H1 (cell line): Measurements from ENCODE around the gene LRP8. TPM values are rescaled to one million over a fixed set of nuclear protein-coding genes. Genes with fewer than 3 reads are reported as not detected.

ENCODE experiments used
- CTCF ChIA-PET: fragments of 300-600 bp; sonication (Branson Sonifier 250); formaldehyde crosslinking; loops from one replicate; lab custom pipeline; 2021; ENCODE audit not compliant: partially characterized antibody; lab: Charles Lee
- POLR2A ChIA-PET: fragments of 300-600 bp; sonication (Branson Sonifier 250); formaldehyde crosslinking; loops from one replicate; lab custom pipeline; 2021; ENCODE audit warnings: inconsistent platforms; ENCODE audit not compliant: partially characterized antibody; lab: Charles Lee
- DNase-seq, 2 experiments: peaks; one replicate each; pipeline versions ENCODE4 v3.0.0 to v3.0.0-alpha.2; 2010 to 2022; ENCODE audit warnings: low spot score in 2 of 2, low read depth in 1 of 2, mixed read lengths in 1 of 2
- FAIRE-seq: peaks from 2 replicates; lab custom pipeline; 2011; peaks lifted over from hg19 to GRCh38; lab: Jason Lieb, UNC
- H2AFZ ChIP-seq: 2 replicates; pipeline ENCODE4 v1.8.1; 2012; ENCODE audit warnings: low read length, inconsistent platforms
- H2AK5ac ChIP-seq: 2 replicates; pipeline ENCODE4 v1.6.1; 2013; ENCODE audit warnings: low read depth, low read length
- H2BK120ac ChIP-seq: replicated peaks from 2 replicates; pipeline ENCODE3; 2013; ENCODE audit warnings: low read depth, low read length, inconsistent platforms
- H2BK12ac ChIP-seq: 2 replicates; pipeline ENCODE4 v1.6.1; 2013; ENCODE audit warnings: low read depth, low read length
- H2BK15ac ChIP-seq: 2 replicates; pipeline ENCODE4 v1.6.1; 2013; ENCODE audit warnings: low read length
- H2BK20ac ChIP-seq: 2 replicates; pipeline ENCODE4 v1.6.1; 2013; ENCODE audit warnings: low read length
- H2BK5ac ChIP-seq: 2 replicates; pipeline ENCODE4 v1.6.1; 2013; ENCODE audit warnings: low read depth, low read length
- H3K14ac ChIP-seq: 2 replicates; pipeline ENCODE4 v1.6.1; 2013; ENCODE audit warnings: inconsistent platforms; ENCODE audit not compliant: insufficient read length
- H3K18ac ChIP-seq: 2 replicates; pipeline ENCODE4 v1.6.1; 2013; ENCODE audit warnings: low read length; ENCODE audit errors: extremely low read depth
- H3K23ac ChIP-seq: 2 replicates; pipeline ENCODE4 v1.6.1; 2013; ENCODE audit warnings: inconsistent platforms; ENCODE audit not compliant: insufficient read length
- H3K23me2 ChIP-seq: 2 replicates; pipeline ENCODE4 v1.6.1; 2013; ENCODE audit warnings: low read depth, low read length
- H3K27ac ChIP-seq: 2 replicates; pipeline ENCODE4 v1.6.1; 2011; ENCODE audit warnings: low read depth, low read length, inconsistent platforms
- H3K27me3 ChIP-seq, 4 experiments: replicated peaks in 1 of 4; 1 replicate in 1 of 4; 2 replicates in 3 of 4; pipeline versions ENCODE4 v1.6.1 to v1.8.1; 2011 to 2013; ENCODE audit warnings: low read length in 3 of 4, mild to moderate bottlenecking in 3 of 4, inconsistent platforms in 2 of 4, mixed read lengths in 2 of 4, moderate library complexity in 1 of 4; ENCODE audit not compliant: control insufficient read depth in 3 of 4, insufficient read depth in 3 of 4; ENCODE audit errors: extremely low read depth in 1 of 4
- H3K36me3 ChIP-seq, 4 experiments: 2 replicates each; pipeline versions ENCODE4 v1.6.1 to v1.8.1; 2011 to 2013; ENCODE audit warnings: mild to moderate bottlenecking in 4 of 4, low read length in 3 of 4, moderate library complexity in 2 of 4, control low read depth in 1 of 4, inconsistent platforms in 1 of 4; ENCODE audit not compliant: insufficient read depth in 4 of 4, control insufficient read depth in 2 of 4
- H3K4ac ChIP-seq: replicated peaks from 2 replicates; pipeline ENCODE3; 2013; ENCODE audit warnings: low read length, low read depth, mixed read lengths, inconsistent platforms; ENCODE audit not compliant: insufficient read length
- H3K4me1 ChIP-seq, 4 experiments: replicated peaks in 1 of 4; 1 replicate in 1 of 4; 2 replicates in 3 of 4; pipeline versions ENCODE4 v1.6.1 to v1.8.1; 2011 to 2013; ENCODE audit warnings: low read length in 3 of 4, inconsistent platforms in 2 of 4, mixed read lengths in 1 of 4; ENCODE audit not compliant: insufficient read depth in 4 of 4, control insufficient read depth in 3 of 4
- H3K4me2 ChIP-seq, 2 experiments: 2 replicates each; pipeline versions ENCODE4 v1.6.1 to v1.8.1; 2011 to 2013; ENCODE audit warnings: low read depth in 2 of 2, low read length in 2 of 2, control low read depth in 1 of 2, inconsistent platforms in 1 of 2, mild to moderate bottlenecking in 1 of 2; ENCODE audit not compliant: insufficient read depth in 1 of 2
- H3K4me3 ChIP-seq, 4 experiments: fragments of 200-600, 300-600 bp in 1 of 4; sonication (generic), shearing (Covaris generic), sonication (Bioruptor Twin) in 1 of 4; 2 replicates each; pipeline versions ENCODE4 v1.5.1 to v1.8.1; 2011 to 2016; ENCODE audit warnings: low read length in 4 of 4, low read depth in 3 of 4, control low read depth in 2 of 4, inconsistent platforms in 2 of 4, mild to moderate bottlenecking in 2 of 4, mixed read lengths in 1 of 4, moderate library complexity in 1 of 4; ENCODE audit not compliant: insufficient read depth in 2 of 4; ENCODE audit errors: extremely low read depth in 1 of 4
- H3K56ac ChIP-seq: replicated peaks from 2 replicates; pipeline ENCODE3; 2013; ENCODE audit warnings: low read depth, mild to moderate bottlenecking, mixed read lengths, low read length, inconsistent platforms; ENCODE audit not compliant: insufficient read length
- H3K79me1 ChIP-seq: 2 replicates; pipeline ENCODE4 v1.6.1; 2013; ENCODE audit warnings: low read depth, low read length, control low read depth
- H3K79me2 ChIP-seq, 2 experiments: 2 replicates each; pipeline versions ENCODE4 v1.6.1 to v1.8.1; 2012 to 2013; ENCODE audit warnings: low read length in 2 of 2, mild to moderate bottlenecking in 2 of 2, inconsistent platforms in 1 of 2; ENCODE audit not compliant: insufficient read depth in 2 of 2, control insufficient read depth in 1 of 2
- H3K9ac ChIP-seq, 4 experiments: replicated peaks in 1 of 4; 1 replicate in 1 of 4; 2 replicates in 3 of 4; pipeline versions ENCODE4 v1.6.1 to v1.8.1; 2011 to 2013; ENCODE audit warnings: low read depth in 3 of 4, low read length in 3 of 4, control low read depth in 2 of 4, mild to moderate bottlenecking in 2 of 4, moderate library complexity in 2 of 4, inconsistent platforms in 1 of 4; ENCODE audit errors: extremely low read depth in 1 of 4
- H3K9me3 ChIP-seq, 2 experiments: 2 replicates each; pipeline versions ENCODE4 v1.6.1 to v1.8.1; 2012 to 2013; ENCODE audit warnings: mild to moderate bottlenecking in 2 of 2, moderate library complexity in 2 of 2, control low read depth in 1 of 2, inconsistent platforms in 1 of 2, low read depth in 1 of 2, low read length in 1 of 2, mixed read lengths in 1 of 2; ENCODE audit not compliant: insufficient read depth in 2 of 2
- H4K20me1 ChIP-seq, 2 experiments: replicated peaks in 1 of 2; 2 replicates each; pipeline versions ENCODE3 to v1.8.1; 2011 to 2013; ENCODE audit warnings: inconsistent platforms in 2 of 2, low read length in 2 of 2, mild to moderate bottlenecking in 1 of 2; ENCODE audit not compliant: insufficient read depth in 2 of 2, control insufficient read depth in 1 of 2
- H4K5ac ChIP-seq: 2 replicates; pipeline ENCODE4 v1.6.1; 2013; ENCODE audit warnings: low read length, low read depth, mixed read lengths, inconsistent platforms; ENCODE audit not compliant: insufficient read length
- H4K8ac ChIP-seq: 2 replicates; pipeline ENCODE4 v1.8.0; 2013; ENCODE audit warnings: mild to moderate bottlenecking, moderate library complexity, low read length, inconsistent platforms; ENCODE audit not compliant: insufficient read depth; ENCODE audit errors: extremely low read depth
- H4K91ac ChIP-seq: replicated peaks from 2 replicates; pipeline ENCODE3; 2013; ENCODE audit warnings: low read length, mixed read lengths, inconsistent platforms; ENCODE audit not compliant: insufficient read length
- CEBPB ChIP-seq: IDR thresholded peaks from 2 replicates; pipeline ENCODE4 v1.6.1; 2012; ENCODE audit warnings: low read depth, low read length
- HDAC2 ChIP-seq, 2 experiments: fragments of 300-600 bp in 1 of 2; sonication (generic) in 1 of 2; IDR thresholded peaks; 2 replicates each; pipeline ENCODE4 v1.6.1; 2011 to 2012; ENCODE audit warnings: low read depth in 2 of 2, low read length in 2 of 2, mild to moderate bottlenecking in 2 of 2, moderate library complexity in 2 of 2, borderline replicate concordance in 1 of 2, inconsistent platforms in 1 of 2
- HDAC6 ChIP-seq: IDR thresholded peaks from one replicate; pipeline ENCODE4 v1.7.1; 2012; ENCODE audit warnings: low read depth, mild to moderate bottlenecking, inconsistent platforms, low read length, moderate library complexity
- POLR2AphosphoS5 ChIP-seq: IDR thresholded peaks from 2 replicates; pipeline ENCODE4 v1.6.1; 2011; ENCODE audit warnings: low read depth, low read length
- SIN3A ChIP-seq, 2 experiments: IDR thresholded peaks in 1 of 2; conservative IDR thresholded peaks in 1 of 2; 2 replicates each; pipeline ENCODE4 v1.6.1; 2011 to 2012; ENCODE audit warnings: low read length in 2 of 2, improper control_type of control experiment in 1 of 2, low read depth in 1 of 2, mild to moderate bottlenecking in 1 of 2
- SIX5 ChIP-seq: IDR thresholded peaks from 2 replicates; pipeline ENCODE4 v1.6.1; 2011; ENCODE audit warnings: mild to moderate bottlenecking, low read depth, low read length
- TCF12 ChIP-seq: IDR thresholded peaks from 2 replicates; pipeline ENCODE4 v1.6.1; 2011; ENCODE audit warnings: low read depth, mild to moderate bottlenecking, low read length
- WGBS, 2 experiments: shearing (Covaris generic) in 1 of 2; methylation state at CpG; one replicate each; pipeline versions ENCODE4 v1.1.6 to v1.1.7; 2013 to 2015; ENCODE audit warnings: low lambda C conversion rate in 2 of 2, mixed read lengths in 2 of 2, inconsistent platforms in 1 of 2, low coverage in 1 of 2, missing lambda C conversion rate in 1 of 2; ENCODE audit not compliant: insufficient replicate concordance in 2 of 2, insufficient coverage in 1 of 2, insufficient read length in 1 of 2; ENCODE audit errors: extremely low coverage in 1 of 2, missing lambda C conversion rate in 1 of 2; 5-methylcytosine and 5-hydroxymethylcytosine counted together
- polyA plus RNA-seq, 7 experiments: library from polyadenylated mRNA; depleted of rRNA in 3 of 7; stranded (reverse) in 5 of 7; unstranded in 2 of 7; fragments of >200 nt in 5 of 7; fragments of 200-250 nt in 2 of 7; gene quantifications; 1 replicate in 5 of 7; 2 replicates in 1 of 7; 4 replicates in 1 of 7; pipeline versions ENCODE4 v1.2.1 to v1.2.3, GENCODE V29; 2011 to 2013; ENCODE audit warnings: missing spikeins in 2 of 7, mixed read lengths in 2 of 7
- total RNA-seq: library from RNA; stranded (reverse); fragmentation: NEBNext Ultra II Directional; extraction: Animal tissue kit (Norgen Biotek cat#: 25700); gene quantifications from 2 replicates; pipeline ENCODE4 v1.2.1, GENCODE V29; 2021

LRP8 gene
- total and polyA plus RNA-seq, 2 of the 8 experiments (the other 6 are each of a cell fraction or from before 2014, with no cell fraction given) = 63.2 to 66.4 TPM

DNA sequence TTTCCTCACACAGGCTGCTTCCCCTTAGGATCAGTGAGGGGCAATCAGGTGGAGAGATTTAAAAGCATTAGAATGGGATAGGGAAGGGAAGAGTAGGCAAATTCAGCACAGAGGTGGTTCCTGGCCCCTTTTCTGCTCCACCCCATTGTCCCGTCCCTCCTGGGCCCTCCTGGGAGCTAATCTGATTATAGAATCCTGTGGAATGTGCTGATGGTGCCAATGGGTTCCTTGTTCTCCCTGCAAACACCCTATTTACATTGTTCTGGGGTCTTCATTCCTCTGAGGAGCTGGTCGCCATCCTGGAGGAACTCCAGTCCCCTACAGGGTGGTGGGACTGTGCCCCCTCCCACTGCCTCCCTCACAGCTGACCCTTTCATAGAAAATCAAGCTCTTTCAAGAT is 34.4 kb upstream of the LRP8 start:
- Histone ChIP-seq H3K9ac (no peak overlapping the region), H2BK20ac (no peak overlapping the region), H3K14ac (no peak overlapping the region), H3K9me3 (no peaks in the 10 kb centered on the region), H3K4me3 (no peak overlapping the region), H3K79me1 (no peaks in the 10 kb centered on the region), H2BK15ac (no peak overlapping the region), H3K79me2 (no peaks in the 10 kb centered on the region), H3K36me3 (no peaks in the 10 kb centered on the region), H2AFZ (no peak overlapping the region), H3K27ac (no peak overlapping the region), H2AK5ac (no peak overlapping the region), H4K91ac (no peak overlapping the region), H3K23me2 (no peaks in the 10 kb centered on the region), H4K5ac (no peak overlapping the region), H2BK120ac (no peak overlapping the region), H3K23ac (no peak overlapping the region), H4K8ac (no peak overlapping the region), H3K4ac (no peak overlapping the region), H3K27me3 (no peaks in the 10 kb centered on the region; a peak in 2 of 7 replicates), H2BK12ac (no peak overlapping the region), H3K18ac (no peak overlapping the region), H2BK5ac (no peak overlapping the region), H3K4me1 (no peaks in the 10 kb centered on the region), H4K20me1 (no peaks in the 10 kb centered on the region), H3K56ac (no peak overlapping the region), H3K4me2 (no peak overlapping the region)
- TF ChIP-seq HDAC6 (no peak), CEBPB (no peak), SIX5 (no peak), HDAC2 (IDR thresholded peaks at IDR 0.05; ENCODE audit: borderline replicate concordance in 1 of 2, low read depth in 2 of 2, low read length in 2 of 2) (no peak), TCF12 (no peak), SIN3A (conservative IDR thresholded peaks at IDR 0.05 in 1 of 2, IDR thresholded peaks at IDR 0.05 in 1 of 2; ENCODE audit: low read depth in 1 of 2, low read length in 2 of 2) (no peak), POLR2AphosphoS5 (no peak)
- peak in 1 of 2 experiments; percentile 38 for DNase-seq
- ChIA-PET CTCF (interaction anchor here (0.8 to 1.1 kb wide), 4 partner anchors 13 to 608 kb away, joined by 3 to 5 read pairs (median 4); no protein-coding TSS in a partner anchor), POLR2A (no interaction called here)
- FAIRE-seq = no peak
- 85% methylated on average over 2 of the region's 2 CpGs; no CpG with 5 or more reads in 1 of the 2 experiments for WGBS, 2 experiments
